Activated naive CD4-positive, alpha-beta T cell treated with anti-CD3 and anti-CD28 coated beads, Interleukin-2, amount 50 U/mL, for 16 hours (primary cell): ENCODE results near the gene BICD1.
"Not testable (repeated sequence)": the region's sequence is repeated elsewhere in the genome, so short reads cannot be mapped to it uniquely, and the experiment has no call there.

Experiments
- DNase-seq: peaks from one replicate; pipeline ENCODE4 v3.0.0-alpha.2; 2020

The BICD1 gene

GRCh38 chr12:32146074-32146873, 39.6 kb downstream of the BICD1 start:
- DNase-seq: no peak

DNA sequence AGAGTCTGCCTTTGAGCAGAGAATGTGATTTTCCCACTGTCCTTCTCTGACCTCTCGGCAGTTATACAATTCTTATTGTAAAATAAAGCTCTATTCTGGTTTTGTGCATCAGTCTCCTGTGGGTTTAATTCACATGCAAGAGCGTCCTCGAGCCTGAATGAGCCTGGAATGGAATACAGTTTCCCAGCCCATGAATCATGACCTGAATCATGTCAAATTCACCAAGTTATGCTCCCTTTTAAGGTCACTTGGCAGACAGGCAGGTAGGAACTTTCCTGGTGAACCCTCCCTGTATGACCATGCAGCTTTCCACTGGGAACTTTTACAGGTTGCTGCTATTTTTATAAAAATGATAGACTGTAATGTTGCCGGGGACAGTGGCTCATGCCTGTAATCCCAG, 41.7 kb downstream of the BICD1 start:
- DNase-seq: no peak

GRCh38 chr12:32149489-32149888, 42.8 kb downstream of the BICD1 start:
- no peak for DNase-seq

GRCh38 chr12:32151086-32151485, 44.4 kb downstream of the BICD1 start:
- no peak for DNase-seq

DNA sequence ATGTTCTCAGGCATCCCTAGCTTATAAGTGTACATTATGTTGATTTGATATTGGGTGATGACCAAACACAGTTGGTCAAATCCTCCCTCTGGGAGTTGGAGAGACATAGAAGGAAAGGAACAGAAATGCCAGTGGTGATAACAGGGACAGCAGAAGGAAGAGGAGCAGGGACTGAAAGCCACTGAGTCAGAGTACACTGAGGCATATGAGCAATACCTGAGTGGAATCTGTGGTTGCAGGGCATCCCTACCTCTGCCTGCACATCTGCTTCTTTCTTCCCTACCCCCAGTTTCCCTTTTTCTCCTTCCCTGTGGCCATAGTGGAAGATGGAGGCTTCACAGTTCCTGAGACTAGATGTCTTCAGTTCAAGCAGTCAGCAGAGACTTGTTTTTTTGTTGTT, 44.9 kb downstream of the BICD1 start:
- no peak for DNase-seq

DNA sequence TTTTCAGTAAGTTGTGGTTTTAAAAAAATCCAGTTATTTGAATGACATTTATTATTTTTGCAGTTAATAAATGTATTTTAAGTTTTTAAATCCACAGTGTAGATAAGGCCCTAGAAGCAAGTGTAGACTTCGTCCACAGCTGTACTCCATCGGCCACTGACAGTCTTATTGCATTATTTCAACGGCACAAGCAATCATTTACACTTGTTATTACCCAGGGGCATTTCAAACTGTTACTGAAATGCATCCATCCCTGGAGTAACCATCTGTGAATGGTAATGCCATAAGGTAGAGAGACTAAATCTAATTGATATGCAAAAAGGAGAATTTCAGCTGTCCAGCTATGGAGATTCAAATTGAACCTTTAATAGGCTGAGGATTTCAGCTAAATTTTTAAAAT, 48.4 kb downstream of the BICD1 start:
- DNase-seq: no peak

- DNase-seq: no peak
Measured at GRCh38 chr12:32155961-32156529, 49.4 kb downstream of the BICD1 start.

- DNase-seq: no peak
Measured at GRCh38 chr12:32158525-32158924, 51.9 kb downstream of the BICD1 start.

- DNase-seq: no peak
Measured at GRCh38 chr12:32159381-32159780, 52.7 kb downstream of the BICD1 start.

DNA sequence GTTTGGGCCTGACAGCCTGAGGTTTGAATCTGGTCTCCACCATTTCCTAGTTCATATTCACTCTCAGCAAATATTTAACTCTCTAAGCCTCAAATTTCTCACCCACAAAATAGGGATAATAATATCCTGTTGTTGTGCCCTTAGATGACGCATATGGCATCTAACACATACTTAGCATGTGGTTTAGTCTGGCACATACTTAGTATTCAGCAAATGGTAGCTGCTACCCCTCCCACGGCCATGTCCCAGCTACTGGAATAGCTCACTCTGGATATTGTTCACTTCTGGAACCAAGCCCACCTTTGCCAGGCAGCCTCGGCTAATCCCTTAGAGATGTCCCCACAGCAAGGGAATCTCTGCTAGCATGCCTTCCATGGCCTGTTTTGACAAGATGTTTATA, 53.3 kb downstream of the BICD1 start:
- no peak for DNase-seq

DNA sequence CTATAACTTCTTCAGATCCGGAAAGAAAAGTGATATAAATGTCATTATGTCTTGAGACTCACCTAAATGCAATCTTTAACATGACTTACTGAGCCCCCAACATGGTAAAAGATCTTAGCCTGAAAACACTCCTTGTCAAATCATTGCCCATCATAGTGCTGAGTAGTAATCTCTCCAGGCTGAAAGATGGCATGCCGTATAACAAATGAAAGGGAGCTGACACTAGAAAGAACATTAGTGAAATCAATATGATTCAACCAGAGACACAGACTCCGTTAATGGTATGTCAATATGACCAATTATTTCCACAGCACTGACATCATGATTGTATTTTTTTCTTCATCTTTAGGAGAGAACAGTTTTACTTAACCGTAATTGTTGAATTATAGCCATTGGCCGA, 54.4 kb downstream of the BICD1 start:
- DNase-seq: no peak

DNA sequence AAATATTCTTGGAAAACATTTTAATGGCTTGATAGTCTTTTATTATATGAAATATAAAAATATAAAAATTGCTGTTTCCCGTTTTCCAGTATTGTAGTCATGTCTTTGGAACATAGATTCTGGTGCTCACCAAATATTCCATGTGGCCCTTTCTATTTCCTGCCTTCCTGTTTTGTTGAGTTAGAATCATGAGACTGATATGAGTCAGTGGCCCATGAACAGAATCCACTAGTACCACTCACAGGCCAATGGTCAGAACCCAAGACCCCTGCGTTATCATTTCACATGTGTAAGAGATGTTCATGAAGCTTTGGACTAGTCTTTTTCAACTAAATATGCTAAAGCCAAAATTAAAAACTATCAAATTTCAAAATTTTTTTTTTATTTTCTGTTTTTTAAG, 56.9 kb downstream of the BICD1 start:
- DNase-seq: no peak

GRCh38 chr12:32166510-32166909, 59.9 kb downstream of the BICD1 start:
- DNase-seq: no peak

DNA sequence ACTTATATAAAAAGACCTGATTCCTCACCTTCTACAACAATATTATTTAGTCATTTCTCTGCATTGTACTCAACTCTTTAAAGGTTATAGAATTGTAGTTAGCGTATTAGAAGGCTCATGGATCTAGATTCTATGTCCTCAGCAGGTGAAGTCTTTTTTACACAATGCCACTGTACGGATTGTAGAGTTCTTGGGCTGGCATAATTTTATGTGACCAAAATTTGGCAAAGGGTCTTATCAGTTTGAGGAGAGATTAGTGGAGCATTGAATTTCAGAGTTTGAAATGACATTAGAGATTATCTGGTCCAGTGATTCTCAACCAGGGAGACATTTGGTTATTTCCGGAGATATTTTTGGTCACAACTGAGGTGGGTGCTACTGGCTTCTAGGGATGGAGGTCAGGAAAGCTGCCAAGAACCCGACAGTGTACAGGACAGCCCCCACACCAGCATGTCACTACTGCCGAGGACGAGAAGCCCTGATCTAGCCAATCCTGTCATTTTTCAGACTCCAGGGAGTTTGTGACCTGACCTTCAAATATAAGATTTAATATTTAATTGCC, 63.9 kb downstream of the BICD1 start:
- DNase-seq: no peak

DNA sequence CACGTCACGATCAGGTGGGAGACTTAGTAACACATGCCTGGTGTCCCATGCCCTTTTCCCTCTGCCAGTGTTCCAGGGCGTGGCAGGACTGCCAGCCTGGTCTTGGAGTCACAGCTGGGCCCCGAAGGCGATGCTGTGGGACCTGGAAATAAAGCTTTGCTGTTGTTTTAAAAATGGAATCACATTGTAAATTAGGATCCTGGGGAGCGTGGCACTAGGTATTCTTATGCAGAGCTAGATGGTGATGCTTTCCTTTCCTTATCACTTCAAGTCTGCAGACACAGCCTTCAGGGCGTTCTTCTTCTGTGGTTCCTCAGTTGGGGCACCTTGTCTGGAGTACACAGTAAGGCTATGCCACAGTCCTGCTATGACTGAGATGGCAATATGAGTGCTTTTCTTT, 64.6 kb downstream of the BICD1 start:
- no peak for DNase-seq

DNA sequence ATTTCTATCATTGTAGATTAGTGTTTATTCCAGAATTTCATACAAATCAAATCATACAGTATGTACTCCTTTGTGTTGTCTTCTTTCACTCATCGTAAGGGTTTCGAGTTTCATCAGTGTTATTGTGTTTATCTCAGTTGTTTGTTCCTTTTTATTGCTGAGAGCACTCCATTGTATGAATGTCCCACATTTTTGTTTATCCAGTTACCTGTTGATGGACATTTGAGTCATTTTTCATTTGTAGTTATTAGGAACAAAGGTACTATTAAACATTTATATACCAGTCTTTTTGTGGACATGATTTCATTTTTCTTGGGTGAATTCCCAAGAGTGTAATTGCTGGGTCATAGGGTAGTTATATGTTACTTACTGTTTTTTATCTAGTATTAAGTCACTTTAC, 70.0 kb downstream of the BICD1 start:
- no peak for DNase-seq

DNA sequence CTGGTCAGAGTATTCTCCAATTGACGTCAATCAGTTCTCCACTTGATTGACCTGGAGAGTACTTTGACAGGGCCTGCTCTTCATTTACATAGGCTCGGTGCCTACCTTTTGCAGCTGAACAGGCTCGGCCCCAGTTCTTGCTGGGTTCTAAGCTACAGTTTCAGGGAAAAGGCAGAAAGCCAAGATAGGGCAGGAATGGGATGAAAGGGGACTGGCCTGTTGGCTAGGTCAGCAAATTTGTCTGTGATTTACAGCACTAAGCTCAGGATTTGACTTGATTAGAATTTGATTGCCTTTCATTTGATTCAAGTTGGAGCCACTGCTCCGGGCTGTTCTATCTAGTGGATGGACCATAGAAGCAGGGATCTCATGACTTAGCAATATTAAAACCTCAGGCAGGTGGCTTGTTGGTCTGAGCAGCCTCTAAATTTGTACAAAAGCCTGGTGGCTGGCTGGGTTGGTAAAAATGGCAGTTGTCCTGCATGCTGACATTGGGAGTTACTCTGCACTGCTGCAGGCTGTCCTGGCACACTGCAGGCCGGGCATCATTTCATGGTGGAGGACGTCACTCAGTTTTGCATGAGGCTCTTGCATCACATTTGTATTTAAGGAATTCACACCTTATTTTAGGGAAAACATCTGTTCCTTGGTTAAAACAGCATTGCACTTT, 71.8 kb downstream of the BICD1 start:
- no peak for DNase-seq

DNA sequence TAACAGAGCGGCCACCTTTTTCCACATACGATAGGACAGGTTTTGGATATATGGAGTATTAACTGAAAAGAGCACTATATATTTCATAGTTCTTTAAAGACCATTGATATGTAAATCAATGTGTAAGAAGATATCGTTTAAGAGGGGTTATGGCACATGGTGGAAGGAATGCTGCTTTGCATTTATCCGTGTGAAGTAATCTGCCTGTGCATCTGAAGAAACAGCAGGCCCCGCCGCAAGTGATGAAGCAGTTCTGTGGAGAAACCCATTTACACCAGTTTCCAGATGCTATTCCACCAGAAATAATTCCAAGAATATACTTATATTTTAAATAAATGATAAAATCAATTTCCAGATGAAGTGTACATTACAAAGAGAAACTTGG, 72.4 kb downstream of the BICD1 start:
- no peak for DNase-seq

GRCh38 chr12:32181498-32182175, 75.0 kb downstream of the BICD1 start:
- DNase-seq: no peak

GRCh38 chr12:32183650-32184049, 77.0 kb downstream of the BICD1 start:
- no peak for DNase-seq

DNA sequence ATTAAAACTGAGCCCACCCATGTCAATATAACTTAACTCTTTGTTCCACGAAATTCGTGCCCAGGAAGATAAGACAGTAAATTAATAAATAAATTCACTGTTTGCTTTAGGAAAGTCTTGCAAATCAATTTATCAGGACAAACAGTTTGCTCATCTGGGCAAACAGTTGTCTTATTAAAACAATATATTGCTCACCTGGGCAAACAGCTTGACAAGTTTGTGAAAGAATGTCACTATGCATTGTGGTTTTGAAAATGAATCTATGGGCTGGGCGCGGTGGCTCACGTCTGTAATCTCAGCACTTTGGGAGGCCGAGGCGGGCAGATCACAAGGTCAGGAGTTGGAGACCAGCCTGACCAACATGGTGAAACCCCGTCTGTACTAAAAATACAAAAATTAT, 80.5 kb downstream of the BICD1 start:
- DNase-seq: not testable (repeated sequence)

GRCh38 chr12:32191445-32191844, 84.8 kb downstream of the BICD1 start:
- no peak for DNase-seq
